Measurements from ENCODE around the gene SLF2. TPM values are rescaled to one million over a fixed set of nuclear protein-coding genes. Genes with fewer than 3 reads are reported as not detected.

The SLF2 gene
- total RNA-seq, 1 experiment from 2014 or later: 10.7 TPM

DNA sequence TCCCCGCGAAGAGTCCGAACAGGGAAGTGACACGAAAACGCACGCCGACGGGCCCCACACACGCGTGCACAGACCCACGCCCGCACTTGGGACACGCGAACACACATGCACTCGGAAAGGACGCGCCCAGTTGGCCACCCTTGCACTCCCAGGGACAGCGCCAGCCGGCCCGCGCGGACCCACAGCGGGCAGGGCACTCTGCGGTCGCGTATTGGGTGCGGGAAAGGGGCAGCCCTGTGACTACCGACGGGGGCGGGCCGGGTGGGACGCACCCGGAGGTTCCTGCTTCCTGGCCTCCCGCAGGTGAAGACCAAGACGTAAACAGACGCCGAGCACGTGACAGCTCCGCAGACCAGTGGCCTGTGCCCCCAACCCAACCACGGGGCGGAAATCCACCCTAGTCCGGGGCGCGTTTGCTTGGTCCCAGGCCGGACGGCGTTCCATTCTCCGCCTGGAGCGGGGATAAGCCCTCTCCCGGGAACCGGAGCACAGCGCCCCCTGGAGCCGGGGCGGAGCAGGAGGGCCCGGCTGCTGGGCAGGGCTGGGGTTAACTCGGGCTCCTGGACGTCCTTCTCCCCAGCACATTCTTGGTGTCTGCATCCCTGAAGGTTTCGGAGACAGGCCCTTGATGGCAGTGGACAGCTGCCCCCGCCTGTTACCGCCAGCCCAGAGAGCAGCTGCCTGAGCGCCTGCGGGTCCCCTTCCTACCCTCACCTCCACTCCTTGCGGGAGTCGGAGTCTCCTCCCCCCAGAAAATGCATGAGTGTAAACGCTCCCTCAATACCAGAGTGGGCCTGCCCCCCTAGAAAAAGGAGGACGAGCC, 84.8 kb downstream of the SLF2 start:
- peak; percentile 83 for DNase-seq
- peak overlapping the region; percentile 83 for H3K4me3 ChIP-seq

DNA sequence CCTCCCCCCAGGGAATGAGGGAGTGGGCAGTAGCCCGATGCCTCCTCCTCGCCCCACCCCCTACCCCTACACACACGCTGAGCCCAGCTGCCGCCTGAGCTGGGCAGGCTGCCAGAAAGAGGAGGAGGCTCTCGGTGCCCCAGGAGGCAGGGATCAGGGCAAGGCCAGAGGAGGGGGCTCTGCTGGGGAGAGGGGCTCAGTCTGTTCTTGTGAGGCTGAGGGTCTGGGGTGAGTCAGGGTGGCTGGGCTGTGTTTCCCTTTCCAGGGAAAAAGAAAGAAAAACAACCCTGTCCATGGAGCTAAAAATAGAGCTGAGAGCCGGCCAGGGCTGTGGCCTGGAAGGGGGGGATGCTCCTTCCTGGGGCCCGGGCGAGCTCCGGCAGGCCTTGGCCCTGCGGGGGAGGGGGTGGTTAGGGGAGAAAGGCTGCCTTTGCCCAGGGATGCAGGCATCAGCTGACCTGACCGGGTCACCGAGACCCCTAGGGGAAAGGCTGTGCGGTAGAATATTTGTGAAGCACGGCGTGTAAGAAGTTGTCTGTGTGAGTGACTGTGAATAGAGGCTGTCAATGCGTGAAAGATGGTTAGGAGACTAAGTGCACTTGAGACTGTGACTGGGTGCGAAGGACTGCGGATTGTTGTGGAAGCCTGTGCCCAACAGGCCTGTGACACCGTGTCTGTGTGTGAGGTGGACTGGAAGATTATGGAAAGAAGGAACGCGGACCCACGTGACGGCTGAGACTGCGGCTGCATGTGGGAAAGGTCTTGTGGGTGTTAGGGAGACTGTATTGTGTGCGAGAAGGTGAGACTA, 85.6 kb downstream of the SLF2 start:
- peak; percentile 93 for DNase-seq
- Histone ChIP-seq H3K9me3 (no peaks in the 10 kb centered on the region), H3K4me3 (peak overlapping the region; percentile 83), H3K27me3 (no peaks in the 10 kb centered on the region), H3K36me3 (peaks cover 42% of the 10 kb centered on the region)

More for the DNA sequence above, 84.8 kb downstream of the SLF2 start:
- no peaks in the 10 kb centered on the region for H3K27me3 ChIP-seq
- no peaks in the 10 kb centered on the region for H3K9me3 ChIP-seq
- peaks cover 39% of the 10 kb centered on the region for H3K36me3 ChIP-seq

DNA sequence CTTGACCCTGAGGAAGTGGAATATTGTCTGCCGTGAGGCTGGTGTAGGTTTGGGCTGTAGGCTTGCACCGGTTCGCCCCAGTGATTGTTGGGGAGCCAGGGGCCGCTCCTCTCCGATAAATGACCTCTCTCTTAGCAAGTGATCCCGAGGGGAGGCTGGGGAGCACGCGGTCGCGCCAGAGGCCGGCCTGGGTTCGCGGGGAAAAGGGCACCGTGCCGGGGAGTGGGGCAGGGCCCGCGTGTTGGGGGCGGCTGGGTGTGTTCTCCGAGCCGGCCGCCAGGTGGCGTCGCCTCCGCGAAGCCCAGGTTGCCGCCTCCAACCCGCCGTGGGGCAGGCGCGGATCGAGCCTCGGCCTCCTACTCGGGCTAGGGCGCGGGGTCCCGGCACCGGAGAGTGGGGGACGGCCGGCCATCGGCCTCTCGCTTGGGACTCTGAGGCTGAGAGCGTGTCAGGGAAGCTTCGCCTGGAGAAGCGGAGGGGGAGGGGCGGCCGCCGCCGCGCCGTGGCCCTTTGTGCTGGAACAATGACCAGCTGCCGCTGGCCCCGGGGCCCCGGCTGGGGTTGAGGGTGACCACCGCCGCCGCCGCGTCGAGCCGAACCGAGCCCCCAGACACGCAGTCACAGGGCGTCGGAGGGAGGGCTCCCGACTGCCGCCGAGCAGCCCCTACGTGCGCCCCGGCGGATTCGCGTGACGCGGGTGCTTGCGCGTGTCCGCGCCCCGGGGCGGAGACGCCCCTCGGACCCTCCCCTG, 86.4 kb downstream of the SLF2 start:
- peaks cover 42% of the 10 kb centered on the region for H3K36me3 ChIP-seq
- H3K9me3 ChIP-seq: no peaks in the 10 kb centered on the region
- H3K4me3 ChIP-seq: peak overlapping the region; percentile 83
- DNase-seq: peak; percentile 83
- H3K27me3 ChIP-seq: no peaks in the 10 kb centered on the region

DNA sequence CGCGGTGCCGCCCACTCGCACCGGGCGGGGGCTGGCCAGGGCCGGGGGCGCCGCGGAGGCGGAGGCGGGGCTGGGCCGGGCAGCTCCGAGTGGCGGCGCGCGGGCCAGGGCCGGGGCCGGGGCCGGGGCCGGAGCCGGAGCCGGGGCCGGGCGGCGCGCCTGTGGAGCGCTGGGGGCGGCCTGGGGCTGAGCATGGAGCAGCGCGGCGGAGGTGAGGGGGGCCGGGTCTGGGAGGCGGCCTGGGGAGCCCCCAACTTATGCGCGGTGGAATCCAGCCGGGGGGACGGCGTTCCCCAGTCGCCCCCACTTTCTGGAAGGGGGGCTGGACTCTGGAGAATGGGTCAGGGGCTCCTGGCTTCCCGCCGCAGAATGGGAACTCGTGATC, 87.0 kb downstream of the SLF2 start, which contains the start of gene LZTS2:
Gene LZTS2, plus strand, starts transcription at position 67 of the 385 bp plus-strand sequence. CDS start 2,731 bp downstream, outside the sequence.
- peaks cover 42% of the 10 kb centered on the region for H3K36me3 ChIP-seq
- peak within 1 kb of the TSS; percentile 83 for H3K4me3 ChIP-seq
- no peaks in the 10 kb centered on the region for H3K27me3 ChIP-seq
- no peaks in the 10 kb centered on the region for H3K9me3 ChIP-seq
- DNase-seq: no peak

DNA sequence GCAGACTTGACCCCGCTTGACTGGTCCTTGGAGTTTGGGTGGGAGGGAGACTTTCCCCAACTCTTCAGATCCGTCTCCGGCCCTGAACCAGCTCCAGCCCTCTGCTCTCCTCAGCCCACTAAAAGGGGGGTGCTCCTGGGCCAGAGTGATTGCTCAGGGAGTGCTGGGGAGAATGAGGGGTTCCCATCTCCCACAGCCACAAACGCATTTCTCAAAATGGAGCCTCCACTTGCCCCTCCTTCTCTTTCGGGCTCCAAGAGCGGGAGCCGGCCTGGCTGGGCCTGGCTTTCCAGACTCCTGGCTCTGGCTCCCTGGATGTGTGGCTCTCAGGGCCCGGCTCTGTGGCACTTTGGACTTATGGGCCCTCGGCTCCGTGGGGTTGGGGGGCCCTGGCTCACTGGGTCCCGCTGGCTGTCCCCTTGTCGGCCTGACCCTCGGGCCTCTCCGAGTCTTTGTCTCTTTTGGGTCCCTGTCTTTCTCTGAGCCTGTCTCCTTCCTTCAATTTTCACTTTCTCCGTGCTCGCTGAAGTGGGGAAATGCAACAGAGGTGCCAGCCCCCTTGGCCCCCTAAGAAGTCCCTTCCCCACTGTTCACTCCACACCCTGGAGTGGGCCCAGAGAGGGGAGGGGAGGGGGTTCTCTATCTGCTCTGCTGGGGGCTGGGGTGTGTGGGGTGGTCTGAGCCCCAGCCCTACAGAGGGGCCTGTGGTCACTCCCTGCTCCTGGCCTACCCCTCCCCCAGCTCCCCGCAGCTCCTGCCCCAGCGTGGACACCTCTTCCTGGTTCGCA, 87.6 kb downstream of the SLF2 start:
- Histone ChIP-seq H3K9me3 (no peaks in the 10 kb centered on the region), H3K36me3 (peaks cover 42% of the 10 kb centered on the region), H3K4me3 (peak overlapping the region; percentile 83), H3K27me3 (no peaks in the 10 kb centered on the region)
- no peak for DNase-seq

DNA sequence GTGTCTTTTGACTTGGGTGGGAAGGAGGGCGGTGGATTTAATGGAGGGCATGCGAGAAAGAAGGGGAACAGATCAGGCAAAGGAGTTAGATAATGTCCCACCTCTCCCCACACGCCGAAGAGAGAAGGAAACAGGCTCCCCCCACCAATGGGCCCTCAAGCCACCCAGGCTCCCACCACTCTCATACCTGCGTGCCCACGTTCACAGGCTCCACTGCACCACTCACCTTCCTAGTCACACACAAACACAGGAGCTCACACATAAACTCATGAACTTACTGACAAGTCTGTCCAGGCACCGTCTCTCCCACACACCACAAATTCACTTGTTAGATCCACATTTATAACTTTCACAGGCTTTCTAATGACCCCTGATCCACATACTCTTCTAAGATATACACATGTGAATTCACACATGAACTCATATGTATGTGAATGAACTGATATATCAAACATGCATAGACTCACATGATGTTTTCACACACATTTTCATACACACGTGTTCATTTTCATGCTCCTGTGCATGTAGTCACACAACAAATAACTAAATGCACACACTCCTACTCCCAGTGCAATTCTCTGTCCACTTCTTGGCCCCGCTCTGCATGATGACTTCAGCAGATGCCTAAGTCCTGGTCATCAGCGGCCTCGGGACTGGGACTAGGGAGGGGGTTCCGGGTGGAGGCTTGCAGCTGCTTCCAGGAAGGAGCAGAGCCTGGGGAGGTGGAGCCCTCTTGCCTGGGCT, 88.3 kb downstream of the SLF2 start:
- Histone ChIP-seq H3K9me3 (no peaks in the 10 kb centered on the region), H3K36me3 (peaks cover 48% of the 10 kb centered on the region)
- DNase-seq: peak; percentile 89

DNA sequence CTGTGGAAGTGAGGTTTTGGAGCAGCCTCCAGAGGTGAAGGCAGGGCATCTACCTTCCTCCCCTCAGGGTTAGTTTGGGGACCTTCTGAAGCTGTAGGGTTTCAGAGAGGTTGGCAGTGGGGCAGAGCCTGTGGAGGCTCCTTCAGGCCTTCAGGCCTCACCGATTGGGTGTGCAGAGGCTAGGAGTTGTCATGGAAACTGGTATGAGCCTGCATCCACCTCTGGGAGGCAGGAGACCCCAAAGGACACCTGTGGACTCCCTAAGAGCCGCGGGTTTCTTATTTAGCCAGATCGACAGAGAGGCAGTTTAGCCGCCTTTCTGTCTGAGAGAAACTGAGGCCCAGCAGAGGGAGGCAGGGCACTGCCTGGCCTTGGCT, 88.9 kb downstream of the SLF2 start:
- peaks cover 53% of the 10 kb centered on the region for H3K36me3 ChIP-seq
- H3K27me3 ChIP-seq: no peaks in the 10 kb centered on the region
- peak overlapping the region; percentile 83 for H3K4me3 ChIP-seq
- H3K9me3 ChIP-seq: no peaks in the 10 kb centered on the region
- DNase-seq: no peak

More for the DNA sequence above, 88.3 kb downstream of the SLF2 start:
- no peaks in the 10 kb centered on the region for H3K27me3 ChIP-seq
- peak overlapping the region; percentile 83 for H3K4me3 ChIP-seq

DNA sequence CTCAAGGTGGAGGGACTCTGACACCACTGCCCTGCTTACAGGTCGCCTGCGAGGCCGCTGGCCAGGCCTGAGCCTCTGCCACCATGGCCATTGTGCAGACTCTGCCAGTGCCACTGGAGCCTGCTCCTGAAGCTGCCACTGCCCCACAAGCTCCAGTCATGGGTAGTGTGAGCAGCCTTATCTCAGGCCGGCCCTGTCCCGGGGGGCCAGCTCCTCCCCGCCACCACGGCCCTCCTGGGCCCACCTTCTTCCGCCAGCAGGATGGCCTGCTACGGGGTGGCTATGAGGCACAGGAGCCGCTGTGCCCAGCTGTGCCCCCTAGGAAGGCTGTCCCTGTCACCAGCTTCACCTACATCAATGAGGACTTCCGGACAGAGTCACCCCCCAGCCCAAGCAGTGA, 89.7 kb downstream of the SLF2 start:
- no peak overlapping the region for H3K4me3 ChIP-seq
- H3K36me3 ChIP-seq: peaks cover 61% of the 10 kb centered on the region
- H3K9me3 ChIP-seq: no peaks in the 10 kb centered on the region
- no peak for DNase-seq
- no peaks in the 10 kb centered on the region for H3K27me3 ChIP-seq

DNA sequence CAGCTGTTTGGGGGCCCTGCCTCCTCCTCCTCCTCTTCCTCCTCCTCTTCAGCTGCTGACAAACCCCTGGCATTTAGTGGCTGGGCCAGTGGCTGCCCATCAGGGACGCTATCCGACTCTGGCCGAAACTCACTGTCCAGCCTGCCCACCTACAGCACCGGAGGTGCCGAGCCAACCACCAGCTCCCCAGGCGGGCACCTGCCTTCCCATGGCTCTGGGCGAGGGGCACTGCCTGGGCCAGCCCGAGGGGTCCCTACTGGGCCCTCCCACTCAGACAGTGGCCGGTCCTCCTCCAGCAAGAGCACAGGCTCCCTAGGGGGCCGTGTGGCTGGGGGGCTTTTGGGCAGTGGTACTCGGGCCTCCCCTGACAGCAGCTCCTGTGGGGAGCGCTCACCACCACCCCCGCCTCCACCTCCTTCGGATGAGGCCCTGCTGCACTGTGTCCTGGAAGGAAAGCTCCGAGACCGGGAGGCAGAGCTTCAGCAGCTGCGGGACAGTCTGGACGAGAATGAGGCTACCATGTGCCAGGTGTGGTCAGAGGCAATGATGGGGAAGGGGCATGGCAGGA, 91.0 kb downstream of the SLF2 start:
- no peaks in the 10 kb centered on the region for H3K27me3 ChIP-seq
- H3K4me3 ChIP-seq: no peak overlapping the region
- H3K36me3 ChIP-seq: peaks cover 61% of the 10 kb centered on the region
- H3K9me3 ChIP-seq: no peaks in the 10 kb centered on the region
- DNase-seq: no peak

DNA sequence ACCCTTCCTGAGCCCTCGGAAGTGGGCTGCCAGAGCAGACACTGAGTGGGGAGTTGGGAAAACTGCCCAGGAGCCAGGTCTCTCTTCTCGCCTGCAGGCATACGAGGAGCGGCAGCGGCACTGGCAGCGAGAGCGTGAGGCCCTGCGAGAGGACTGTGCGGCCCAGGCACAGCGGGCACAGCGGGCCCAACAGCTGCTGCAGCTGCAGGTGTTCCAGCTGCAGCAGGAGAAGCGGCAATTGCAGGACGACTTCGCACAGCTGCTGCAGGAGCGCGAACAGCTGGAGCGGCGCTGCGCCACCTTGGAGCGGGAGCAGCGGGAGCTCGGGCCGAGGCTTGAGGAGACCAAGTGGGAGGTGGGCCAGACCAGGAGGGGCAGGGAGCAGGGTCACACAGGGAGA, 92.6 kb downstream of the SLF2 start:
- peaks cover 61% of the 10 kb centered on the region for H3K36me3 ChIP-seq
- no peak for DNase-seq
- H3K9me3 ChIP-seq: no peaks in the 10 kb centered on the region
- H3K4me3 ChIP-seq: no peak overlapping the region
- no peaks in the 10 kb centered on the region for H3K27me3 ChIP-seq

DNA sequence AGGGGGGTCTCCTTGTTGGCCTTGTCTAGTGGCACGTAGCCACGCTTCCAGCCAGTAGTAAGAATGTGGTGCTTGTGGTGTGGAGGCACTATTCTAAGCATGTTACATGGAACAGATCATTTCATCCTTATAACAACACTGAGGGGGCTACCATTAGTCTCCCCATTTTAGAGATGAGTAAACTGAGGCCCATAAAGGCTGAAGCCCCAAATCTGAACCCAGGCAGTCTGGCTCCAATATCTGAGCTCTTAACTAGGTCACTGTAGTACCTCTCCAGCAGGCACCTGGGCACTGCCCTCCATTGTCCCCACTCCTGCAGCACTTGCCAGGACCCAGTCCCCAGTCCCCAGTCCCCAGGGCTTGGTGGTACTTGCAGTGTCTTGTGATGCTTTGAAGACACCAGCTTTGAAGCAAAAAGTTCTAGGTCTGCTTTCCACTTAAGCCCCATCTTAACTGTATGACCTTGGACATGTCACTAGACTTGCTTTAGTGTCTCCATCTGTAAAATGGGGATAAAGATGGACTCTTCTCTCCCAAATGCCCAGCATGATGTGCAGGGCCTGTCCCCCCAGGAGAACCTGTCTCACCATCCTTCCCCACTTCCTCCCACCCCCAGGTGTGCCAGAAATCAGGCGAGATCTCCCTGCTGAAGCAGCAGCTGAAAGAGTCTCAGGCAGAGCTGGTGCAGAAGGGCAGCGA, 93.3 kb downstream of the SLF2 start:
- no peak for DNase-seq
- no peaks in the 10 kb centered on the region for H3K27me3 ChIP-seq
- no peaks in the 10 kb centered on the region for H3K9me3 ChIP-seq
- H3K36me3 ChIP-seq: peaks cover 58% of the 10 kb centered on the region
- H3K4me3 ChIP-seq: no peak overlapping the region

DNA sequence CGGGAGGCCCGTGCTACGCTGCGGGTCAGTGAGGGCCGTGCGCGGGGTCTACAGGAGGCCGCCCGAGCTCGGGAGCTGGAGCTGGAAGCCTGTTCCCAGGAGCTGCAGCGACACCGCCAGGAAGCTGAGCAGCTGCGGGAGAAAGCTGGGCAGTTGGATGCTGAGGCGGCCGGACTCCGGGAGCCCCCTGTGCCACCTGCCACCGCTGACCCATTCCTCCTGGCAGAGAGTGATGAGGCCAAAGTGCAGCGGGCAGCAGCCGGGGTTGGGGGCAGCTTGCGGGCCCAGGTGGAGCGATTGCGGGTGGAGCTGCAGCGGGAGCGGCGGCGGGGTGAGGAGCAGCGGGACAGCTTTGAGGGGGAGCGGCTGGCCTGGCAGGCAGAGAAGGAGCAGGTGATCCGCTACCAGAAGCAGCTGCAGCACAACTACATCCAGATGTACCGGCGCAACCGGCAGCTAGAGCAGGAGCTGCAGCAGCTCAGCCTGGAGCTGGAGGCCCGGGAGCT, 93.9 kb downstream of the SLF2 start:
- Histone ChIP-seq H3K4me3 (no peak overlapping the region), H3K27me3 (no peaks in the 10 kb centered on the region), H3K9me3 (no peaks in the 10 kb centered on the region), H3K36me3 (peaks cover 56% of the 10 kb centered on the region)
- DNase-seq: no peak

DNA sequence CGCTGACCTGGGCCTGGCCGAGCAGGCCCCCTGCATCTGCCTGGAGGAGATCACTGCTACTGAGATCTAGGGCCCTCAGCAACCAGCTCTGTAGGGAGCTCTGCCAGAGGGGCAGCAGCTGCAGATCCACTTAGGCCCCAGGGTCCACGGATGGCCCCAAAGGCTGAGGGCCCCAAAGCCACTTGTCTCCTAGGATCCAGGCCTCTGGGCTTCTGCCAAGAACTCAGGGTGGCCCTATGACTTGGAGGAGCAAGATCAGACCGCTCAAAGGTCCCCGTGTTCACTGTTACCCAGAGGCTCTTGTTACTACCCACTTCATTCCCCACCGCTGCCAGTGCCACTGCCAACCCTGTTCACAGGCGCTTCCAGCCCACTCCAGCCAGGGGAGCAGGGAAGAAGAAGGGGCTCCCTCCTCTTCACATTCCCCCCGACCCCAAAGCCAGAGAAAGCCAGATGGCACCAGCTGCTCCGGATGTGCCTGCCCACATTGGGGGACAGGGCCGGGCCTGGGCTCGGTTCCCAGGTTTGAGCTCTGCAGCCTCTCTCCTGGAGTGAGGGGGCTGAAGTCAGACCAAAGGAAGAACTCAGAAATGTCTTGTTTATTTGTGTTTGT, 94.4 kb downstream of the SLF2 start:
- Histone ChIP-seq H3K36me3 (peaks cover 50% of the 10 kb centered on the region), H3K9me3 (no peaks in the 10 kb centered on the region), H3K4me3 (no peak overlapping the region), H3K27me3 (no peaks in the 10 kb centered on the region)
- DNase-seq: peak; percentile 80

Measured in MG63 (cell line).